Myocyte (in vitro differentiated cells): Measurements from ENCODE around the gene PPP1R9A. TPM values are rescaled to one million over a fixed set of nuclear protein-coding genes. Genes with fewer than 3 reads are reported as not detected.

Source experiments
- DNase-seq: peaks from one replicate; pipeline ENCODE4 v3.0.0-alpha.2; 2012; ENCODE audit warnings: low read depth
- total RNA-seq: library from RNA; depleted of rRNA; stranded (reverse); fragments of >200 nt; gene quantifications from 2 replicates; pipeline ENCODE4 v1.2.3, GENCODE V29; 2014

The PPP1R9A gene
- total RNA-seq, 1 donor from 2014 or later = 10.1 TPM

DNA sequence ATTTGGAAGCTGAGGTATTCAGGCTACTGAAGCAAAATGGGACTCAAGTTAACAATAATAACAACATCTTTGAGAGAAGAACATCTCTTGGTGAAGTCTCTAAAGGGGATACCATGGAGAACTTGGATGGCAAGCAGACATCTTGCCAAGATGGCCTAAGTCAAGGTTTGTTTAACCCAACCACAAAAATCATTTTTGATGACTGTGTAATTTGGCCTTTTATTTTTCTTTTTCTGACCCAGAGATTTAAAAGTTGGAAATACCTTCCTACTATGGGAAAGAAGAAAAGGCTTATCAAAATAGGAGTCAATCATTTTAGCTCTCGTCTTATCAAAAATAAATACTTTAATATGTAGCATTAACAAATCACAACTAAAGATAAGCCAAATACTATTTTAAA is 344.6 kb downstream of the PPP1R9A start:
- DNase-seq = no peak

DNA sequence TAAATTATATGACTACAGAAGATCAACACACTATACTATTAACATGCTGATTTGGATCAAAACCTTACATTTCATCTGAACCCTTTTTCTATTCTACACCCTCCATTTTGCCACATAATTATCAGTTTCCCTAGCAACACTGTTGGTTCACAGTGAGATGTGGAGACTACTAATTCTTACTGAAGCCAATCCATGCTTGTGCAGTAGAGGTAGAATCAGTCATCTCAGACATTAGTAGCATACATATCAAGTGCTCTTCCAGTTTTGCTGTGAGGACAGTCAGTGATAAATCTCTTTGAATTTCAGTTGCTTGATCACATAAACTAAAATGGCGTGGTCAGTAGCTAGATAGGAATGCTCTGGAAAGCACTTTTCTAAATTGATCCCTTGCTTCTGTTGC is 346.6 kb downstream of the PPP1R9A start:
- DNase-seq = no peak

- DNase-seq = no peak
Observed at GRCh38 chr7:95255691-95256090, 348.3 kb downstream of the PPP1R9A start.

GRCh38 chr7:95261895-95262415 is 354.6 kb downstream of the PPP1R9A start:
- no peak for DNase-seq

- DNase-seq = no peak
Observed at GRCh38 chr7:95262875-95263274, 355.5 kb downstream of the PPP1R9A start.

DNA sequence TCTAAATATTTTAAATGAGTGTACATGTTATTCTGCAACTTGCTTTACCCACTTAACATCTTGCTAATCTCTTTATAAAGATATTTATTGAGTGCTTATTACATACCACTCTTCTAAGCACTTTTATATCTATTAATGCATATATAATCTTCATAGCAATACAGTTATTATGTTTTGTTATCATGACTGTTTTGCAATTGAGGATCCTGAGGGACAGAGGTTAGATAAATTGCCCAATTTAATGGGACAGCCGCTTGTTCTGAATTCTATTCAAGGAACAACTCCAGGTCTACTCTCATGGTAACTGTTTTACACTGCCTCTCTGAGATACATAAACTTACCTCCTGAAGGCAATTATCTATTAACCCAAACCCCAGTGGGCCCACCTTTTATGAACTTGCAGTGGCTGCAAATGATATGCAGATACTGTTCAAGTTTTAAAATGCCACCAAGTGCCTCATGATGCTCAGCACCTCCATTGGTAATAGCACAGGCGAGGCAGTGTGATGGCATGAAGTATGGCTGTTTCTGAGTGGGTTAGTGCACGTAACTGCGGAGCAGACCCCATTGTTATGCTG is 356.5 kb downstream of the PPP1R9A start:
- no peak for DNase-seq

- peak; percentile 78 for DNase-seq
Observed at GRCh38 chr7:95264363-95264891, 357.0 kb downstream of the PPP1R9A start.

DNA sequence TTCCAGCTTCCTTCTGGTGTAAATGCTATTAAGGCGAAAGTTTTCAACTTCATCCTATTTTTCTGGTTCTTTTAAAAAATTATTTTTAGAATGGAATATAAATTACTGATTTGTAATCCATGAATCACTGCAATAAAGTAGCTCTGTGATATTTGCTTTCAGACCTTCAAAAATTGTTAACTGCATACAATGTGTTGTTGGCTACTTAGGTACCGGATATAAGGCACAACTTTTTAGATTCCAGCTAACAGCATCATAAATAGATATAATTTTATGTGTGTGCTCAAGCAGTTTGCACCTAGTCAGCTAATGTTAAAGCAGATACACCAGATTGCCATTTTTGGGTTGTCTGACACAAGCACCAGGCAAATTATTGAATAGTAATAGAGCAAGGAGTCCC is 358.2 kb downstream of the PPP1R9A start:
- DNase-seq = no peak

GRCh38 chr7:95267754-95268153 is 360.4 kb downstream of the PPP1R9A start:
- no peak for DNase-seq

- DNase-seq = no peak
Observed at GRCh38 chr7:95269640-95270039, 362.2 kb downstream of the PPP1R9A start.

DNA sequence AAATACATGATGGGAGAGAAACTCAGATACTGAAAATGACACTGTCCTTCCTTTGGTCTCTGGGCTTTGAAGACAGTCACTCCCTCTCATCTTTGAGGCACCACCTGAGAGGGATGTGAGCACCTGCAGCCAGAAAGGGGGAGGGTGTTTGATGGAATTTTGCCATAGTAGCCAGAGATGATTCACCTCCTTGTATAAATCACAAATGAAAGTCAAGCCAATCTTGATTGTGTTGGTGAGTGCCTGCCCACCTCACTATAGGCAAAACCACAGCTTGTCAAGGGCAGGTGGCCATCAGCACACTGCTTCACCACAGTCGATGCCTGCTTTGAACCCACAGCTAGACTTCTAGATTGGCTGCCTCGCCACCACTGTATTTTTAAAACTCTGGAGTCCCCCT is 368.7 kb downstream of the PPP1R9A start:
- no peak for DNase-seq

DNA sequence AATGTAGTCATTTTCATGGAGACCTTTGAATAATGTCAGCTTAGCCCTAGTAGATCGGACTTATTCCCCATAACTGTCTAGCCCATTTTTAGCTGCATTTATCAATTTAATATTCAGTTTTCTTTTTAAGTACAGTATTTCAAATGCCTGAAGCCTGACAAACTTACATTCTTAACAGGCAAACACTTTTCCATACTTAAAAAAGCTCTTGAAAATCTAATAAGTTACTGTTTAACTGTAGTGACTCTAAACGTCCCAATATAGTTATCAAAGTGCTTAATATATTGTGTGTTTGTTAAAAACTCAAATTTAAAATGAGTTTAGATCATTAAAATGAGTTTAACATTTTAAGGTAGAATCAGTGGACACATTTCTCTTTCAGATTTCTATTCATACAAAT is 372.0 kb downstream of the PPP1R9A start:
- DNase-seq = no peak

GRCh38 chr7:95286096-95286495 is 378.7 kb downstream of the PPP1R9A start:
- DNase-seq = no peak

DNA sequence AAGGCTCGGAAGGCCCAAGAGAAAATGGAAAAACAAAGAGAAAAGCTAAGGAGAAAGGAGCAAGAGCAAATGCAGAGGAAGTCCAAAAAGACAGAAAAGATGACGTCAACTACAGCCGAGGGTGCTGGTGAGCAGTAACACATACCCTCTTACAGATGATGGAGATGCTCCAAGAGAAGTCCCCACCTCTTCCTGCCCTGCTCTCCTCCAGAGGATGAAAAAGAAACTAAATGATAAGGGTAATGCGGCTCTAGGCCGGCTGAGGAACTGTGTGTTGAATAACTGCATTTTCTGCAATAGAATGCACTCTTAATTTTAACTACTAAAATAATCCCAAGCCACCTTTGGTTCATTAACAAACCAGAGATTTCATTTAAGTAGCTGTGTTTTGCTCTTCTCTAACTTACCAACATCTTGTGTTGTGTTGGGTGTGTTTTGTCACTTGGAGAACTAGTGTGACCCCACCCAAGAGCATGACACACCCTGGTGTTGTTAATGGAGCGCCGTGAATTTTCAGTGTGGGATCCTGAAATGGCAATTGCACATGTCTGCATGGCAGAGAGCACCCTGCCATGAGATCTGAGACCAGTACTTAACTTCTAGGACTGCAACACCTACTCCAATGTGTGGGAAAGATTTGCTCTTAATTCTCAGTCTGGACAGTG is 382.9 kb downstream of the PPP1R9A start:
- no peak for DNase-seq

- DNase-seq = no peak
Observed at GRCh38 chr7:95295397-95295796, 388.0 kb downstream of the PPP1R9A start.

GRCh38 chr7:95296456-95296855 is 389.1 kb downstream of the PPP1R9A start:
- no peak for DNase-seq

GRCh38 chr7:95297041-95297440 is 389.6 kb downstream of the PPP1R9A start:
- no peak for DNase-seq

GRCh38 chr7:95298091-95298490 is 390.7 kb downstream of the PPP1R9A start:
- DNase-seq = no peak

GRCh38 chr7:95303013-95303905 is 395.9 kb downstream of the PPP1R9A start:
- peak; percentile 74 for DNase-seq

GRCh38 chr7:95304990-95305389 is 397.6 kb downstream of the PPP1R9A start:
- no peak for DNase-seq

DNA sequence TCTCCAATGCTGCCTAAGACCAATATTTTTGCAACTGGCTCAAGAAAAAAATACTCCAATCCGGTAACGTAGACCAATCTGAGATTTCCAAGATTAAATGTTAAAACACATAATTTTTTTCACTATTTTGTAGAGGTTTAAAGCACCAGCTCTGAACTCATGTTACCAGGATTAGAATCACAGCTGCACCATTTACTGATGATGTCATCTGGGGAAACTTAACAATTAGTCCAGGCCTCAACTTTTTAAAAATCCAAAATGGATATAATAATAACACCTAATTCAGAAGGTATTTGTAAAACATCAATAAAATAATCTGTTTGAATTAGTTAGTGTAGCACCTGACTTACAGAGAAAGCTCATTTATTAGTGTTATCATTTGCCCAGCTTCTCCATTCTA is 402.6 kb downstream of the PPP1R9A start:
- DNase-seq = peak; percentile 35

DNA sequence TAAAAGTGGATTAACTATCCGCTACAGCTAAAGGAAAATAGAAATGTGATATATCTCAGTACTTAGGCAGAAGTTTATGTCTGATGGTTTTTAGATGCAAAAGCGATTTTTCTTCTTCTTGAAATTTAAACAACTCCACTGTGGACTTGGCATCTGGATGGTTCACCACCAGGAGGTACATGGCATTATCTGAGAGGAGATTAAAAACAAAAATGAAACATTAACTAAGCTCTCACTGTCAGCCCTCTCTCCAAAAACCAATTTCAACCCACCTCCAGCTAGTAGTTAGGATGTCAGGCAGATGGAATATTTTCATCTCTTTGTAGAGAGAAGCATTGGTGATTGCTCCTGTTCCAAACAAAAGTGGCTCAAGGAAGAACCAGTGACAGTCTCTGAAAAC is 404.0 kb downstream of the PPP1R9A start:
- DNase-seq = no peak
